Astrocyte (in vitro differentiated cells and primary cell): ENCODE measurements around the gene RALGAPA1.
A peak's percentile ranks its signal among the peaks of the same experiment; 100 is the strongest.

Source experiments
- CTCF ChIP-seq: IDR thresholded peaks from 2 replicates; pipeline ENCODE4 v1.5.1; 2011; ENCODE audit warnings: low read depth, mild to moderate bottlenecking, inconsistent platforms, low read length, moderate library complexity; ENCODE audit not compliant: insufficient read depth
- EZH2 ChIP-seq: IDR thresholded peaks from 2 replicates; pipeline ENCODE4 v1.6.1; 2012; ENCODE audit warnings: mild to moderate bottlenecking, low read length, inconsistent platforms; ENCODE audit not compliant: insufficient read depth

- TF ChIP-seq CTCF (peak; percentile 74), EZH2 (no peak)
Observed at GRCh38 chr14:35814371-35815005, 5.4 kb upstream of the RALGAPA1 start.
